Stimulated activated CD8-positive, alpha-beta memory T cell treated with anti-CD3 and anti-CD28 coated beads, Interleukin-15, amount 100 ng/mL, for 24 hours (primary cell): ENCODE data around the gene HSDL2.
A peak's percentile ranks its signal among the peaks of the same experiment; 100 is the strongest.
"Not testable (repeated sequence)": the region's sequence is repeated elsewhere in the genome, so short reads cannot be mapped to it uniquely, and the experiment has no call there.

ENCODE experiments used
- DNase-seq: peaks from one replicate; pipeline ENCODE4 v3.0.0-alpha.2; 2020; ENCODE audit warnings: low read depth

HSDL2 gene

GRCh38 chr9:112366591-112366990 is 13.3 kb upstream of the HSDL2 start:
- DNase-seq = no peak

- DNase-seq = no peak
These were observed 12.4 kb upstream of the HSDL2 start for GRCh38 chr9:112367465-112367864.

- DNase-seq = no peak
These were observed 10.1 kb upstream of the HSDL2 start for GRCh38 chr9:112369817-112370216.

GRCh38 chr9:112371060-112371459 is 8.8 kb upstream of the HSDL2 start:
- DNase-seq = no peak

- not testable (repeated sequence) for DNase-seq
These were observed 6.2 kb upstream of the HSDL2 start for GRCh38 chr9:112373666-112374065.

GRCh38 chr9:112374232-112374631 is 5.7 kb upstream of the HSDL2 start:
- DNase-seq = not testable (repeated sequence)

GRCh38 chr9:112375361-112375760 is 4.5 kb upstream of the HSDL2 start:
- DNase-seq = no peak

- DNase-seq = no peak
These were observed 2.8 kb upstream of the HSDL2 start for GRCh38 chr9:112377087-112377486.

- DNase-seq = no peak
These were observed 2.1 kb upstream of the HSDL2 start for GRCh38 chr9:112377684-112378327.

- DNase-seq = no peak
These were observed 1.4 kb upstream of the HSDL2 start for GRCh38 chr9:112378328-112379176.

GRCh38 chr9:112379177-112380101 is 469 bp upstream of the HSDL2 start:
- peak; percentile 97 for DNase-seq

- DNase-seq = no peak
These were observed 915 bp downstream of the HSDL2 start for GRCh38 chr9:112380825-112381221.

- no peak for DNase-seq
These were observed 2.2 kb downstream of the HSDL2 start for GRCh38 chr9:112382066-112382465.

GRCh38 chr9:112382501-112383364 is 2.8 kb downstream of the HSDL2 start:
- DNase-seq = no peak

- DNase-seq = no peak
These were observed 4.3 kb downstream of the HSDL2 start for GRCh38 chr9:112384219-112384618.

GRCh38 chr9:112384690-112385089 is 4.8 kb downstream of the HSDL2 start:
- DNase-seq = no peak

GRCh38 chr9:112387115-112387514 is 7.2 kb downstream of the HSDL2 start:
- no peak for DNase-seq

- not testable (repeated sequence) for DNase-seq
These were observed 10.0 kb downstream of the HSDL2 start for GRCh38 chr9:112389897-112390296.

- DNase-seq = not testable (repeated sequence)
These were observed 12.1 kb downstream of the HSDL2 start for GRCh38 chr9:112391936-112392560.

GRCh38 chr9:112393146-112393545 is 13.2 kb downstream of the HSDL2 start:
- DNase-seq = not testable (repeated sequence)

- no peak for DNase-seq
These were observed 16.5 kb downstream of the HSDL2 start for GRCh38 chr9:112396416-112396815.
